Ishikawa (cell line): Measurements from ENCODE around the gene PPP6R3.

Experiments used
- EGR1 ChIP-seq: IDR thresholded peaks from 2 replicates; pipeline ENCODE4 v1.6.1; 2012
- EP300 ChIP-seq: IDR thresholded peaks from 2 replicates; pipeline ENCODE4 v1.6.1; 2012; ENCODE audit warnings: borderline replicate concordance
- RAD21 ChIP-seq: IDR thresholded peaks from 2 replicates; pipeline ENCODE4 v1.6.1; 2012; ENCODE audit warnings: low read depth
- TEAD4 ChIP-seq: IDR thresholded peaks from 2 replicates; pipeline ENCODE4 v1.6.1; 2012
- YY1 ChIP-seq: IDR thresholded peaks from 2 replicates; pipeline ENCODE4 v1.6.1; 2012; ENCODE audit warnings: low read depth
- ZBTB7A ChIP-seq: IDR thresholded peaks from 2 replicates; pipeline ENCODE4 v1.6.1; 2012; ENCODE audit warnings: low read depth
- TF ChIP-seq, protein P1 (sequence below): IDR thresholded peaks from 2 replicates; pipeline ENCODE4 v1.6.1; 2012

DNA sequence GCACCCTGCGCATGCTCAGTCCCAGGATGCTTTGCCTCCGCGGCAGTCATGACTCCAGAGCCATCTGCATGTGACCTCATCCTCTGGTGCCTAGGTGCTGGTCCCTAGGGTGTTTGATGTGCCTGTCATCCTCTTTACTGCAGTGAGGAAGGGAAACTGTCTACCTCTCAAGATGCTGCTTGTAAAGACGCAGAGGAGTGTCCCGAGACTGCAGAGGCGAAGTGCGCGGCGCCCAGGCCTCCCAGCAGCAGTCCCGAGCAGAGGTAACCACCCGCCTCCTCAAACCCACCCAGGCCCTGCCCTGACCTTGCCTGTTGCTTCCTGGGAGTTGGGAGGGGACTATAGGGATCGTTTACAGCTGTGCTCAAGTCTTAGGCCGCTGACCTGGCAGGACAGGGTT lies 149.2 kb downstream of the PPP6R3 start:
- no peak for TF ChIP-seq EP300
- no peak for TF ChIP-seq TEAD4
- no peak for TF ChIP-seq YY1
- TF ChIP-seq EGR1, result no peak
- TF ChIP-seq, protein P1, sequence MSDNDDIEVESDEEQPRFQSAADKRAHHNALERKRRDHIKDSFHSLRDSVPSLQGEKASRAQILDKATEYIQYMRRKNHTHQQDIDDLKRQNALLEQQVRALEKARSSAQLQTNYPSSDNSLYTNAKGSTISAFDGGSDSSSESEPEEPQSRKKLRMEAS, result no peak
- no peak for TF ChIP-seq RAD21
- no peak for TF ChIP-seq ZBTB7A
